ENCODE results near the gene OTULIN.

OTULIN gene

DNA sequence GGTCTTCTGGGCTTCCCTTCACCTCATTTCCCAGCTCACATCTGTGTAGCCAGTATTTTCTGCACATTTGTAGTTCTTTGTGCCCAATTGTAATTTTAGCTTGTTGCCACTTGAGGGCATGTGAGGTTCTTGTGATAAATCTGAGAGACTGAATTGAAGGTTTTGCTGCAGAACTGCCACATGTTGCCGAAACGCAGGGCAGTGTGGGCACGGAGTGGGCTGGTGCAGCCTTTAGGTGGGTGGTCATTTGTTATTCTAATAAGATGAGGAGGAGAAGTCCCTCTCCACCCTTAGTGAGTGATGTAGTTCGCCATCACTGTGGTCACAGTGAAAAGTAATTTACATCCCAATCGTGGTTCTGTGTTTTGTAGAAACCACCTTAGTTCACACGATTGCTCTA lies 21.2 kb downstream of the OTULIN start:
- no peaks in the 10 kb centered on the region for H3K9me2 ChIP-seq (ENCODE audit: low read depth, low read length)
- H3K36me3 ChIP-seq (ENCODE audit: insufficient read depth, low read length), result peaks cover 84% of the 10 kb centered on the region
- H3K27me3 ChIP-seq (ENCODE audit: insufficient read depth, low read length), result no peaks in the 10 kb centered on the region
- TF ChIP-seq CTCF (IDR thresholded peaks at IDR 0.05; ENCODE audit: low read length) (peak; percentile 82), EZH2 (IDR thresholded peaks at IDR 0.05; ENCODE audit: borderline replicate concordance, low read length) (no peak)
- H3F3A ChIP-seq (ENCODE audit: insufficient read depth, low read length), result no peaks in the 10 kb centered on the region
- H3K9me3 ChIP-seq (ENCODE audit: low read length), result no peaks in the 10 kb centered on the region
- H3K79me2 ChIP-seq (ENCODE audit: insufficient read depth, low read length), result no peaks in the 10 kb centered on the region
- H3K4me1 ChIP-seq (ENCODE audit: insufficient read depth, low read length, severe bottlenecking), result peaks cover 12% of the 10 kb centered on the region
- H4K20me1 ChIP-seq (ENCODE audit: insufficient read depth, low read length), result no peaks in the 10 kb centered on the region
- peak overlapping the region; percentile 43; the same call in 1 of the 2 replicates for H3K4me2 ChIP-seq (ENCODE audit: low read length)
- no peak overlapping the region for H2AFZ ChIP-seq (ENCODE audit: low read length)
- no peak overlapping the region for H3K9ac ChIP-seq (ENCODE audit: low read length)
- H3K4me3 ChIP-seq (ENCODE audit: low read depth, low read length, poor library complexity, severe bottlenecking), result no peak overlapping the region
- no peak overlapping the region for H3K27ac ChIP-seq (ENCODE audit: low read depth, low read length, poor library complexity, severe bottlenecking)

DNA sequence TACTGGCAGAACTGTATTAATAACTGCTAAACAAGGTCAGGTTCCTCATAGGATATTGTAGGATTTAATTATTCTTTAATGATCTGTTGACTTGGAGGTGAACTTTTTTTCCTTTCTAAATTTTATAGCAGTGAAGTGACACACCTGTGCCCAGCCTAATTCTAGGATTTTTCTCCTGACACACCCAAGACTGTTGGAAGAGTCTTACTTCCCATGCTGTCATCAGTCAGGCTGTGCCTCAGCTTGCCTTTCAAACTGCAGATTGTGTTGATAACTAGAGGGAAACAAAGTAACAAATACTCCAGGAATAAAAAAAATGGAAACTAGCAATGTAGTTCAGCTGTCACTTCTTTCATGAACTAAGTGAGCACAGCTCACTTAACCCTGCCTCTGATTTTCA lies 22.0 kb downstream of the OTULIN start:
- H3K9me3 ChIP-seq (ENCODE audit: low read length), result no peaks in the 10 kb centered on the region
- H3K4me1 ChIP-seq (ENCODE audit: insufficient read depth, low read length, severe bottlenecking), result peaks cover 12% of the 10 kb centered on the region
- no peaks in the 10 kb centered on the region for H3K79me2 ChIP-seq (ENCODE audit: insufficient read depth, low read length)
- no peak overlapping the region for H3K27ac ChIP-seq (ENCODE audit: low read depth, low read length, poor library complexity, severe bottlenecking)
- no peaks in the 10 kb centered on the region for H4K20me1 ChIP-seq (ENCODE audit: insufficient read depth, low read length)
- no peaks in the 10 kb centered on the region for H3K27me3 ChIP-seq (ENCODE audit: insufficient read depth, low read length)
- H2AFZ ChIP-seq (ENCODE audit: low read length), result no peak overlapping the region
- no peak overlapping the region for H3K4me2 ChIP-seq (ENCODE audit: low read length)
- H3K9ac ChIP-seq (ENCODE audit: low read length), result no peak overlapping the region
- no peak for TF ChIP-seq EZH2 (IDR thresholded peaks at IDR 0.05; ENCODE audit: borderline replicate concordance, low read length)
- TF ChIP-seq CTCF (IDR thresholded peaks at IDR 0.05; ENCODE audit: low read length), result no peak
- no peaks in the 10 kb centered on the region for H3F3A ChIP-seq (ENCODE audit: insufficient read depth, low read length)
- H3K36me3 ChIP-seq (ENCODE audit: insufficient read depth, low read length), result peaks cover 84% of the 10 kb centered on the region
- H3K9me2 ChIP-seq (ENCODE audit: low read depth, low read length), result no peaks in the 10 kb centered on the region
- H3K4me3 ChIP-seq (ENCODE audit: low read depth, low read length, poor library complexity, severe bottlenecking), result no peak overlapping the region

- no peaks in the 10 kb centered on the region for H3K79me2 ChIP-seq (ENCODE audit: insufficient read depth, low read length)
- no peaks in the 10 kb centered on the region for H3K9me3 ChIP-seq (ENCODE audit: low read length)
- H3K27me3 ChIP-seq (ENCODE audit: insufficient read depth, low read length), result no peaks in the 10 kb centered on the region
- H3K4me3 ChIP-seq (ENCODE audit: low read depth, low read length, poor library complexity, severe bottlenecking), result no peak overlapping the region
- no peaks in the 10 kb centered on the region for H4K20me1 ChIP-seq (ENCODE audit: insufficient read depth, low read length)
- H3K4me2 ChIP-seq (ENCODE audit: low read length), result no peak overlapping the region
- H3K27ac ChIP-seq (ENCODE audit: low read depth, low read length, poor library complexity, severe bottlenecking), result no peak overlapping the region
- H2AFZ ChIP-seq (ENCODE audit: low read length), result no peak overlapping the region
- peaks cover 12% of the 10 kb centered on the region for H3K4me1 ChIP-seq (ENCODE audit: insufficient read depth, low read length, severe bottlenecking)
- H3K9me2 ChIP-seq (ENCODE audit: low read depth, low read length), result no peaks in the 10 kb centered on the region
- peaks cover 84% of the 10 kb centered on the region for H3K36me3 ChIP-seq (ENCODE audit: insufficient read depth, low read length)
- TF ChIP-seq EZH2 (IDR thresholded peaks at IDR 0.05; ENCODE audit: borderline replicate concordance, low read length), result no peak
- no peak for TF ChIP-seq CTCF (IDR thresholded peaks at IDR 0.05; ENCODE audit: low read length)
- H3K9ac ChIP-seq (ENCODE audit: low read length), result no peak overlapping the region
- no peaks in the 10 kb centered on the region for H3F3A ChIP-seq (ENCODE audit: insufficient read depth, low read length)
These were observed 22.6 kb downstream of the OTULIN start for GRCh38 chr5:14687023-14687665.
